ENCODE results near the gene PSMA8. TPM values are rescaled to one million over a fixed set of nuclear protein-coding genes. Genes with fewer than 3 reads are reported as not detected.

Gene PSMA8
- total RNA-seq, 1 experiment from 2014 or later = not detected

Other genes with a start within 250 kb of the PSMA8 start
- 86.4 and 87.9 TPM in 2 replicates for gene SS18, start 43.3 kb upstream of the PSMA8 start, total RNA-seq (2021)
- gene TAF4B, start 92.6 kb downstream of the PSMA8 start, total RNA-seq (2021) = 19.8 and 20.4 TPM in 2 replicates

All from H9 (cell line).